GM23338 (cell line): Measurements from ENCODE around the gene FIGNL1. TPM values are rescaled to one million over a fixed set of nuclear protein-coding genes. Genes with fewer than 3 reads are reported as not detected.

Source experiments
- ATAC-seq: fragments of 200-7000 bp; cut with Tn5 transposase; 3 replicates; pipeline ENCODE4 v1.9.1; 2020
- DNase-seq: peaks from one replicate; pipeline ENCODE4 v3.0.0-alpha.2; 2015; ENCODE audit warnings: low spot score
- H2AFZ ChIP-seq: fragments of 200-600 bp; sonication (generic); 2 replicates; pipeline ENCODE4 v1.8.0; 2016; ENCODE audit warnings: antibody characterized with exemption, mild to moderate bottlenecking, moderate library complexity
- H3F3A ChIP-seq: fragments of 200-600 bp; sonication (generic); replicated peaks from 2 replicates; pipeline ENCODE4 v1.8.0; 2017; ENCODE audit warnings: antibody characterized with exemption, mixed run types, low read depth
- H3K27ac ChIP-seq: fragments of 200-600 bp; sonication (generic); 2 replicates; pipeline ENCODE4 v1.6.1; 2016; ENCODE audit warnings: low read depth
- H3K27me3 ChIP-seq: fragments of 200-600 bp; sonication (generic); 2 replicates; pipeline ENCODE4 v1.8.0; 2016; ENCODE audit warnings: mild to moderate bottlenecking, mixed run types, moderate library complexity; ENCODE audit not compliant: insufficient read depth
- H3K36me3 ChIP-seq: fragments of 200-600 bp; sonication (generic); 2 replicates; pipeline ENCODE4 v1.8.0; 2016; ENCODE audit warnings: mild to moderate bottlenecking; ENCODE audit not compliant: insufficient read depth
- H3K4me1 ChIP-seq: fragments of 200-600 bp; sonication (generic); 2 replicates; pipeline ENCODE4 v1.8.0; 2016; ENCODE audit warnings: mild to moderate bottlenecking, moderate library complexity; ENCODE audit not compliant: insufficient read depth
- H3K4me2 ChIP-seq: fragments of 200-600 bp; sonication (generic); 2 replicates; pipeline ENCODE4 v1.7.1; 2017; ENCODE audit warnings: mixed run types
- H3K4me3 ChIP-seq: fragments of 200-600 bp; sonication (generic); 2 replicates; pipeline ENCODE4 v1.6.1; 2016; ENCODE audit warnings: mixed run types
- H3K79me2 ChIP-seq: fragments of 200-600 bp; sonication (generic); replicated peaks from 2 replicates; pipeline ENCODE4 v1.8.0; 2017; ENCODE audit warnings: mild to moderate bottlenecking; ENCODE audit not compliant: insufficient read depth
- H3K9me2 ChIP-seq: fragments of 200-600 bp; sonication (generic); 2 replicates; pipeline ENCODE4 v1.8.0; 2017; ENCODE audit not compliant: insufficient read depth
- H4K20me1 ChIP-seq: fragments of 200-600 bp; sonication (generic); replicated peaks from 2 replicates; pipeline ENCODE4 v1.8.0; 2017; ENCODE audit warnings: mild to moderate bottlenecking; ENCODE audit not compliant: insufficient read depth
- H3K27ac Mint-ChIP-seq: 2 replicates; pipeline ENCODE4 v1.8.0; 2020; ENCODE audit warnings: inconsistent platforms, mild to moderate bottlenecking, moderate library complexity, mixed read lengths
- H3K27me3 Mint-ChIP-seq: 3 replicates; pipeline ENCODE4 v1.8.0; 2022; ENCODE audit warnings: low read depth, mild to moderate bottlenecking, moderate library complexity, mixed read lengths, inconsistent platforms; ENCODE audit not compliant: insufficient read depth, poor library complexity
- H3K36me3 Mint-ChIP-seq: 3 replicates; pipeline ENCODE4 v1.8.0; 2021; ENCODE audit warnings: low read depth, mild to moderate bottlenecking, inconsistent platforms, moderate library complexity, mixed read lengths
- H3K4me1 Mint-ChIP-seq: 3 replicates; pipeline ENCODE4 v1.8.0; 2020; ENCODE audit warnings: mild to moderate bottlenecking, inconsistent platforms, mixed read lengths
- H3K4me3 Mint-ChIP-seq: 3 replicates; pipeline ENCODE4 v1.8.0; 2021; ENCODE audit warnings: moderate library complexity, mild to moderate bottlenecking, inconsistent platforms, mixed read lengths
- H3K9me3 Mint-ChIP-seq: 3 replicates; pipeline ENCODE4 v1.8.0; 2020; ENCODE audit warnings: moderate library complexity, mild to moderate bottlenecking, inconsistent platforms, mixed read lengths
- CREB1 ChIP-seq: fragments of 250-450 bp; sonication (Bioruptor Pico); IDR thresholded peaks from 2 replicates; pipeline ENCODE4 v1.5.0; 2020; ENCODE audit warnings: low read depth, mild to moderate bottlenecking, moderate library complexity
- EZH2 ChIP-seq: fragments of 200-600 bp; sonication (generic); IDR thresholded peaks from one replicate; pipeline ENCODE4 v1.8.0; 2017; ENCODE audit warnings: antibody characterized with exemption, mild to moderate bottlenecking, low read depth; ENCODE audit not compliant: unreplicated experiment
- EZH2phosphoT487 ChIP-seq: fragments of 200-600 bp; sonication (generic); IDR thresholded peaks from one replicate; pipeline ENCODE4 v1.8.1; 2018; ENCODE audit warnings: antibody characterized with exemption; ENCODE audit not compliant: unreplicated experiment
- JUNB ChIP-seq: IDR thresholded peaks from one replicate; pipeline ENCODE4 v1.6.1; 2016; ENCODE audit warnings: antibody characterized with exemption; ENCODE audit not compliant: unreplicated experiment
- NANOG ChIP-seq: IDR thresholded peaks from 2 replicates; pipeline ENCODE4 v1.6.1; 2016; ENCODE audit warnings: antibody characterized with exemption, borderline replicate concordance
- POLR2AphosphoS5 ChIP-seq: IDR thresholded peaks from 2 replicates; pipeline ENCODE4 v1.6.1; 2016; ENCODE audit warnings: antibody characterized with exemption, low read depth
- STAT1 ChIP-seq: IDR thresholded peaks from one replicate; pipeline ENCODE4 v1.6.1; 2016; ENCODE audit warnings: antibody characterized with exemption; ENCODE audit not compliant: unreplicated experiment
- ZNF114 ChIP-seq: fragments of 250-450 bp; sonication (Bioruptor Pico); IDR thresholded peaks from 2 replicates; pipeline ENCODE4 v1.5.0; 2020; ENCODE audit warnings: mild to moderate bottlenecking, moderate library complexity
- ZNF331 ChIP-seq: fragments of 250-450 bp; sonication (Bioruptor Pico); IDR thresholded peaks from 2 replicates; pipeline ENCODE4 v1.5.0; 2020; ENCODE audit warnings: low read depth, mild to moderate bottlenecking, moderate library complexity
- polyA plus RNA-seq: library from polyadenylated mRNA; unstranded; fragments of >200 nt; fragmentation: Nextera tagmentation; extraction: Ambion mirVana; gene quantifications from 2 replicates; pipeline ENCODE4 v1.2.1, GENCODE V29; 2016
- total RNA-seq: library from RNA; depleted of rRNA; stranded (reverse); fragments of >200 nt; shearing (Covaris generic); gene quantifications from 2 replicates; pipeline ENCODE4 v1.2.3, GENCODE V29; 2014
- TF ChIP-seq, protein P1 (sequence below): fragments of 250-450 bp; sonication (Bioruptor Pico); IDR thresholded peaks from 2 replicates; pipeline ENCODE4 v1.5.0; 2020; ENCODE audit warnings: mild to moderate bottlenecking, moderate library complexity
- TF ChIP-seq, protein P2 (sequence below), 2 experiments: fragments of 200-600 bp in 1 of 2; sonication (generic) in 1 of 2; conservative IDR thresholded peaks; 2 replicates each; pipeline versions ENCODE4 v1.5.1 to v1.6.1; 2016 to 2017; ENCODE audit warnings: antibody characterized with exemption in 2 of 2, low read depth in 2 of 2, mild to moderate bottlenecking in 2 of 2, moderate library complexity in 1 of 2
- TF ChIP-seq, protein P3 (sequence below): IDR thresholded peaks from one replicate; pipeline ENCODE4 v1.6.1; 2018; ENCODE audit warnings: antibody characterized with exemption; ENCODE audit not compliant: unreplicated experiment
- TF ChIP-seq, protein P4 (sequence below): IDR thresholded peaks from 2 replicates; pipeline ENCODE4 v1.6.1; 2016; ENCODE audit warnings: antibody characterized with exemption

The FIGNL1 gene
- total and polyA plus RNA-seq, 2 experiments from 2014 or later, result 6.6 to 24.9 TPM

DNA sequence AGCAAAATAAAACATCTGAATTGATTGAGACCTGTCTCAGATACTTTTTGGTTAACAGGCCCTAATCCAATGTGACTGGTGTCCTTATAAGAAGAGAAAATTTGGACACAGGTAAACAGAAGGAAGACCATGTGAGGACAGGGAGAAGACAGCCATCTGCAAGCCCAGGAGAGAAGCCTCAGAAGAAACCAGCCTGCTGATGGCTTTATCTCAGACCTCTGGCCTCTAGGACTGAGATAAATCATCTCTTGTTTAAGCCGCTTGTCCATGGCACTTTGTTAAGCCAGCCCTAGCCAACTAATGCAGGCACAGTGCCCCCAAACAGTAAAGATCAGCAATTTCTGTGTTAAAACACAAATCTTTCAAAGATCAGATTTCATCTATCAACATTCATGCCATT is 41.8 kb upstream of the FIGNL1 start:
- no peaks in the 10 kb centered on the region for H3K27me3 ChIP-seq
- Mint-ChIP-seq H3K36me3 (0 out of 3 replicates have a peak, but pooled peaks cover 5% of the 10 kb centered on the region), H3K4me3 (no peak overlapping the region), H3K4me1 (peaks cover 3% of the 10 kb centered on the region; the same call in 1 of the 3 replicates), H3K27me3 (no peaks in the 10 kb centered on the region), H3K27ac (no peak overlapping the region), H3K9me3 (peaks cover 33% of the 10 kb centered on the region)
- H2AFZ ChIP-seq, result no peak overlapping the region
- TF ChIP-seq POLR2AphosphoS5 (no peak), CREB1 (CRISPR knock-in tag) (no peak), EZH2phosphoT487 (no peak), NANOG (no peak), JUNB (no peak), EZH2 (no peak), STAT1 (no peak), ZNF114 (CRISPR knock-in tag) (no peak), ZNF331 (CRISPR knock-in tag) (no peak)
- TF ChIP-seq, protein P1, sequence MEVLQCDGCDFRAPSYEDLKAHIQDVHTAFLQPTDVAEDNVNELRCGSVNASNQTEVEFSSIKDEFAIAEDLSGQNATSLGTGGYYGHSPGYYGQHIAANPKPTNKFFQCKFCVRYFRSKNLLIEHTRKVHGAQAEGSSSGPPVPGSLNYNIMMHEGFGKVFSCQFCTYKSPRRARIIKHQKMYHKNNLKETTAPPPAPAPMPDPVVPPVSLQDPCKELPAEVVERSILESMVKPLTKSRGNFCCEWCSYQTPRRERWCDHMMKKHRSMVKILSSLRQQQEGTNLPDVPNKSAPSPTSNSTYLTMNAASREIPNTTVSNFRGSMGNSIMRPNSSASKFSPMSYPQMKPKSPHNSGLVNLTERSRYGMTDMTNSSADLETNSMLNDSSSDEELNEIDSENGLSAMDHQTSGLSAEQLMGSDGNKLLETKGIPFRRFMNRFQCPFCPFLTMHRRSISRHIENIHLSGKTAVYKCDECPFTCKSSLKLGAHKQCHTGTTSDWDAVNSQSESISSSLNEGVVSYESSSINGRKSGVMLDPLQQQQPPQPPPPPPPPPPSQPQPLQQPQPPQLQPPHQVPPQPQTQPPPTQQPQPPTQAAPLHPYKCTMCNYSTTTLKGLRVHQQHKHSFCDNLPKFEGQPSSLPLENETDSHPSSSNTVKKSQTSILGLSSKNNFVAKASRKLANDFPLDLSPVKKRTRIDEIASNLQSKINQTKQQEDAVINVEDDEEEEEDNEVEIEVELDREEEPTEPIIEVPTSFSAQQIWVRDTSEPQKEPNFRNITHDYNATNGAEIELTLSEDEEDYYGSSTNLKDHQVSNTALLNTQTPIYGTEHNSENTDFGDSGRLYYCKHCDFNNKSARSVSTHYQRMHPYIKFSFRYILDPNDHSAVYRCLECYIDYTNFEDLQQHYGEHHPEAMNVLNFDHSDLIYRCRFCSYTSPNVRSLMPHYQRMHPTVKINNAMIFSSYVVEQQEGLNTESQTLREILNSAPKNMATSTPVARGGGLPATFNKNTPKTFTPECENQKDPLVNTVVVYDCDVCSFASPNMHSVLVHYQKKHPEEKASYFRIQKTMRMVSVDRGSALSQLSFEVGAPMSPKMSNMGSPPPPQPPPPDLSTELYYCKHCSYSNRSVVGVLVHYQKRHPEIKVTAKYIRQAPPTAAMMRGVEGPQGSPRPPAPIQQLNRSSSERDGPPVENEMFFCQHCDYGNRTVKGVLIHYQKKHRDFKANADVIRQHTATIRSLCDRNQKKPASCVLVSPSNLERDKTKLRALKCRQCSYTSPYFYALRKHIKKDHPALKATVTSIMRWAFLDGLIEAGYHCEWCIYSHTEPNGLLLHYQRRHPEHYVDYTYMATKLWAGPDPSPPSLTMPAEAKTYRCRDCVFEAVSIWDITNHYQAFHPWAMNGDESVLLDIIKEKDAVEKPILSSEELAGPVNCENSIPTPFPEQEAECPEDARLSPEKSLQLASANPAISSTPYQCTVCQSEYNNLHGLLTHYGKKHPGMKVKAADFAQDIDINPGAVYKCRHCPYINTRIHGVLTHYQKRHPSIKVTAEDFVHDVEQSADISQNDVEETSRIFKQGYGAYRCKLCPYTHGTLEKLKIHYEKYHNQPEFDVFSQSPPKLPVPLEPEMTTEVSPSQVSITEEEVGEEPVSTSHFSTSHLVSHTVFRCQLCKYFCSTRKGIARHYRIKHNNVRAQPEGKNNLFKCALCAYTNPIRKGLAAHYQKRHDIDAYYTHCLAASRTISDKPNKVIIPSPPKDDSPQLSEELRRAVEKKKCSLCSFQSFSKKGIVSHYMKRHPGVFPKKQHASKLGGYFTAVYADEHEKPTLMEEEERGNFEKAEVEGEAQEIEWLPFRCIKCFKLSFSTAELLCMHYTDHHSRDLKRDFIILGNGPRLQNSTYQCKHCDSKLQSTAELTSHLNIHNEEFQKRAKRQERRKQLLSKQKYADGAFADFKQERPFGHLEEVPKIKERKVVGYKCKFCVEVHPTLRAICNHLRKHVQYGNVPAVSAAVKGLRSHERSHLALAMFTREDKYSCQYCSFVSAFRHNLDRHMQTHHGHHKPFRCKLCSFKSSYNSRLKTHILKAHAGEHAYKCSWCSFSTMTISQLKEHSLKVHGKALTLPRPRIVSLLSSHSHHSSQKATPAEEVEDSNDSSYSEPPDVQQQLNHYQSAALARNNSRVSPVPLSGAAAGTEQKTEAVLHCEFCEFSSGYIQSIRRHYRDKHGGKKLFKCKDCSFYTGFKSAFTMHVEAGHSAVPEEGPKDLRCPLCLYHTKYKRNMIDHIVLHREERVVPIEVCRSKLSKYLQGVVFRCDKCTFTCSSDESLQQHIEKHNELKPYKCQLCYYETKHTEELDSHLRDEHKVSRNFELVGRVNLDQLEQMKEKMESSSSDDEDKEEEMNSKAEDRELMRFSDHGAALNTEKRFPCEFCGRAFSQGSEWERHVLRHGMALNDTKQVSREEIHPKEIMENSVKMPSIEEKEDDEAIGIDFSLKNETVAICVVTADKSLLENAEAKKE (CRISPR knock-in tag), result no peak
- TF ChIP-seq, protein P2, sequence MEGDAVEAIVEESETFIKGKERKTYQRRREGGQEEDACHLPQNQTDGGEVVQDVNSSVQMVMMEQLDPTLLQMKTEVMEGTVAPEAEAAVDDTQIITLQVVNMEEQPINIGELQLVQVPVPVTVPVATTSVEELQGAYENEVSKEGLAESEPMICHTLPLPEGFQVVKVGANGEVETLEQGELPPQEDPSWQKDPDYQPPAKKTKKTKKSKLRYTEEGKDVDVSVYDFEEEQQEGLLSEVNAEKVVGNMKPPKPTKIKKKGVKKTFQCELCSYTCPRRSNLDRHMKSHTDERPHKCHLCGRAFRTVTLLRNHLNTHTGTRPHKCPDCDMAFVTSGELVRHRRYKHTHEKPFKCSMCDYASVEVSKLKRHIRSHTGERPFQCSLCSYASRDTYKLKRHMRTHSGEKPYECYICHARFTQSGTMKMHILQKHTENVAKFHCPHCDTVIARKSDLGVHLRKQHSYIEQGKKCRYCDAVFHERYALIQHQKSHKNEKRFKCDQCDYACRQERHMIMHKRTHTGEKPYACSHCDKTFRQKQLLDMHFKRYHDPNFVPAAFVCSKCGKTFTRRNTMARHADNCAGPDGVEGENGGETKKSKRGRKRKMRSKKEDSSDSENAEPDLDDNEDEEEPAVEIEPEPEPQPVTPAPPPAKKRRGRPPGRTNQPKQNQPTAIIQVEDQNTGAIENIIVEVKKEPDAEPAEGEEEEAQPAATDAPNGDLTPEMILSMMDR (conservative IDR thresholded peaks at IDR 0.05; ENCODE audit: low read depth in 2 of 2), result no peak
- TF ChIP-seq, protein P3, sequence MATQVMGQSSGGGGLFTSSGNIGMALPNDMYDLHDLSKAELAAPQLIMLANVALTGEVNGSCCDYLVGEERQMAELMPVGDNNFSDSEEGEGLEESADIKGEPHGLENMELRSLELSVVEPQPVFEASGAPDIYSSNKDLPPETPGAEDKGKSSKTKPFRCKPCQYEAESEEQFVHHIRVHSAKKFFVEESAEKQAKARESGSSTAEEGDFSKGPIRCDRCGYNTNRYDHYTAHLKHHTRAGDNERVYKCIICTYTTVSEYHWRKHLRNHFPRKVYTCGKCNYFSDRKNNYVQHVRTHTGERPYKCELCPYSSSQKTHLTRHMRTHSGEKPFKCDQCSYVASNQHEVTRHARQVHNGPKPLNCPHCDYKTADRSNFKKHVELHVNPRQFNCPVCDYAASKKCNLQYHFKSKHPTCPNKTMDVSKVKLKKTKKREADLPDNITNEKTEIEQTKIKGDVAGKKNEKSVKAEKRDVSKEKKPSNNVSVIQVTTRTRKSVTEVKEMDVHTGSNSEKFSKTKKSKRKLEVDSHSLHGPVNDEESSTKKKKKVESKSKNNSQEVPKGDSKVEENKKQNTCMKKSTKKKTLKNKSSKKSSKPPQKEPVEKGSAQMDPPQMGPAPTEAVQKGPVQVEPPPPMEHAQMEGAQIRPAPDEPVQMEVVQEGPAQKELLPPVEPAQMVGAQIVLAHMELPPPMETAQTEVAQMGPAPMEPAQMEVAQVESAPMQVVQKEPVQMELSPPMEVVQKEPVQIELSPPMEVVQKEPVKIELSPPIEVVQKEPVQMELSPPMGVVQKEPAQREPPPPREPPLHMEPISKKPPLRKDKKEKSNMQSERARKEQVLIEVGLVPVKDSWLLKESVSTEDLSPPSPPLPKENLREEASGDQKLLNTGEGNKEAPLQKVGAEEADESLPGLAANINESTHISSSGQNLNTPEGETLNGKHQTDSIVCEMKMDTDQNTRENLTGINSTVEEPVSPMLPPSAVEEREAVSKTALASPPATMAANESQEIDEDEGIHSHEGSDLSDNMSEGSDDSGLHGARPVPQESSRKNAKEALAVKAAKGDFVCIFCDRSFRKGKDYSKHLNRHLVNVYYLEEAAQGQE, result no peak
- TF ChIP-seq, protein P4, sequence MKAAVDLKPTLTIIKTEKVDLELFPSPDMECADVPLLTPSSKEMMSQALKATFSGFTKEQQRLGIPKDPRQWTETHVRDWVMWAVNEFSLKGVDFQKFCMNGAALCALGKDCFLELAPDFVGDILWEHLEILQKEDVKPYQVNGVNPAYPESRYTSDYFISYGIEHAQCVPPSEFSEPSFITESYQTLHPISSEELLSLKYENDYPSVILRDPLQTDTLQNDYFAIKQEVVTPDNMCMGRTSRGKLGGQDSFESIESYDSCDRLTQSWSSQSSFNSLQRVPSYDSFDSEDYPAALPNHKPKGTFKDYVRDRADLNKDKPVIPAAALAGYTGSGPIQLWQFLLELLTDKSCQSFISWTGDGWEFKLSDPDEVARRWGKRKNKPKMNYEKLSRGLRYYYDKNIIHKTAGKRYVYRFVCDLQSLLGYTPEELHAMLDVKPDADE, result no peak
- H4K20me1 ChIP-seq, result no peaks in the 10 kb centered on the region
- H3K36me3 ChIP-seq, result peaks cover 5% of the 10 kb centered on the region; the same call in 1 of the 2 replicates
- H3K9me2 ChIP-seq, result no peaks in the 10 kb centered on the region
- no peak for DNase-seq
- H3K27ac ChIP-seq, result no peak overlapping the region
- no peak for ATAC-seq
- no peaks in the 10 kb centered on the region for H3F3A ChIP-seq
- H3K4me3 ChIP-seq, result no peak overlapping the region
- no peak overlapping the region for H3K4me2 ChIP-seq
- no peaks in the 10 kb centered on the region for H3K79me2 ChIP-seq
- H3K4me1 ChIP-seq, result no peaks in the 10 kb centered on the region
